Mucosa of descending colon (tissue), 3 donors: ENCODE data around the gene EIF1. TPM values are rescaled to one million over a fixed set of nuclear protein-coding genes. Genes with fewer than 3 reads are reported as not detected.

Experiments
- ATAC-seq: fragments of 200-7000 bp; cut with Tn5 transposase; one replicate; pipeline ENCODE4 v1.9.1; 2020; ENCODE audit warnings: mild to moderate bottlenecking, moderate library complexity
- DNase-seq, 3 donors: peaks; one replicate each; pipeline ENCODE4 v3.0.0-alpha.2; 2020
- H3K36me3 ChIP-seq: fragments of 200-600 bp; one replicate; pipeline ENCODE4 v1.8.0; 2021; ENCODE audit warnings: low read depth, mild to moderate bottlenecking
- H3K4me1 ChIP-seq: fragments of 200-600 bp; one replicate; pipeline ENCODE4 v1.8.0; 2021; ENCODE audit warnings: low read depth, mild to moderate bottlenecking
- H3K4me3 ChIP-seq: fragments of 200-600 bp; one replicate; pipeline ENCODE4 v1.8.0; 2021; ENCODE audit warnings: mild to moderate bottlenecking
- H3K9me3 ChIP-seq: fragments of 200-600 bp; one replicate; pipeline ENCODE4 v1.8.0; 2021; ENCODE audit warnings: mild to moderate bottlenecking
- CTCF ChIP-seq: fragments of 200-600 bp; IDR thresholded peaks from one replicate; pipeline ENCODE4 v1.8.0; 2022; ENCODE audit warnings: antibody characterized with exemption, mild to moderate bottlenecking
- intact Hi-C, 2 donors: fragments of 100-400 bp; cut with DNase I in 1 of 2; cut with micrococcal nuclease in 1 of 2; formaldehyde crosslinking; loops; one replicate each; pipeline versions ENCODE4 v1.11.0 to v1.11.1; 2022; cut with DNase I, micrococcal nuclease
- total RNA-seq, 3 donors: library from RNA; stranded (reverse); fragmentation: NEBNext Ultra II Directional in 2 of 3; extraction: Animal tissue kit (Norgen Biotek cat#: 25700) in 2 of 3; gene quantifications; one replicate each; pipeline versions ENCODE4 v1.2.1 to v1.2.4, GENCODE V29; 2021 to 2023
- donor health status: DM: no; HTN: no; CAD: no; lungs with moderate emphysema.
- donor health status: DM: no; HTN: no; CAD: no.
- donor health status: DM: no; HTN: yes; CAD: no.

EIF1 gene
- total RNA-seq, 3 donors from 2014 or later = 547 to 915 (median 566) TPM

GRCh38 chr17:41689497-41690299 is 1.0 kb downstream of the EIF1 start:
- H3K4me1 ChIP-seq = peaks cover 20% of the 10 kb centered on the region
- H3K4me3 ChIP-seq = peak overlapping the region; percentile 90
- no peak for TF ChIP-seq CTCF
- DNase-seq (peak in 1 of 3 donors; percentile 84), ATAC-seq (no peak)
- H3K36me3 ChIP-seq = peaks cover 19% of the 10 kb centered on the region
- no peaks in the 10 kb centered on the region for H3K9me3 ChIP-seq
- intact Hi-C loops = no loop called here

- intact Hi-C loops = no loop called here
- Histone ChIP-seq H3K9me3 (no peaks in the 10 kb centered on the region), H3K4me3 (no peak overlapping the region), H3K4me1 (peaks cover 20% of the 10 kb centered on the region), H3K36me3 (peaks cover 19% of the 10 kb centered on the region)
- DNase-seq (no peak), ATAC-seq (no peak)
- TF ChIP-seq CTCF = no peak
These were observed 1.8 kb downstream of the EIF1 start for GRCh38 chr17:41690497-41690896.

GRCh38 chr17:41691031-41691777 is 2.5 kb downstream of the EIF1 start:
- no peaks in the 10 kb centered on the region for H3K9me3 ChIP-seq
- TF ChIP-seq CTCF = no peak
- DNase-seq = no peak
- ATAC-seq = no peak
- peaks cover 19% of the 10 kb centered on the region for H3K36me3 ChIP-seq
- no peak overlapping the region for H3K4me3 ChIP-seq
- intact Hi-C loops = no loop called here
- H3K4me1 ChIP-seq = peaks cover 20% of the 10 kb centered on the region

- Histone ChIP-seq H3K9me3 (no peaks in the 10 kb centered on the region), H3K36me3 (peaks cover 19% of the 10 kb centered on the region), H3K4me1 (peaks cover 20% of the 10 kb centered on the region), H3K4me3 (no peak overlapping the region)
- ATAC-seq (no peak), DNase-seq (no peak)
- no peak for TF ChIP-seq CTCF
- intact Hi-C loops = no loop called here
These were observed 4.2 kb downstream of the EIF1 start for GRCh38 chr17:41692722-41693521.

- ATAC-seq = no peak
- H3K4me3 ChIP-seq = no peak overlapping the region
- DNase-seq = no peak
- H3K9me3 ChIP-seq = no peaks in the 10 kb centered on the region
- H3K4me1 ChIP-seq = peaks cover 13% of the 10 kb centered on the region
- H3K36me3 ChIP-seq = peaks cover 18% of the 10 kb centered on the region
- TF ChIP-seq CTCF = no peak
- intact Hi-C loops = no loop called here
These were observed 6.5 kb downstream of the EIF1 start for GRCh38 chr17:41695134-41695661.
